Gastrocnemius medialis (tissue), 4 donors: ENCODE results near the gene CHD6.

Experiments used
- POLR2A ChIP-seq, 2 donors: fragments of 450-650 bp; IDR thresholded peaks; one replicate each; pipeline ENCODE4 v1.6.1; 2017; ENCODE audit warnings: antibody characterized with exemption in 2 of 2, mild to moderate bottlenecking in 2 of 2, moderate library complexity in 2 of 2
- TF ChIP-seq, protein P1 (sequence below), 5 experiments: fragments of 450-650 bp in 3 of 5; fragments of 200-600 bp in 2 of 5; sonication (generic) in 2 of 5; IDR thresholded peaks in 4 of 5; conservative IDR thresholded peaks in 1 of 5; 1 replicate in 4 of 5; 2 replicates in 1 of 5; pipeline ENCODE4 v1.5.1; 2016 to 2019; ENCODE audit warnings: antibody characterized with exemption in 5 of 5, mild to moderate bottlenecking in 3 of 5, moderate library complexity in 3 of 5

DNA sequence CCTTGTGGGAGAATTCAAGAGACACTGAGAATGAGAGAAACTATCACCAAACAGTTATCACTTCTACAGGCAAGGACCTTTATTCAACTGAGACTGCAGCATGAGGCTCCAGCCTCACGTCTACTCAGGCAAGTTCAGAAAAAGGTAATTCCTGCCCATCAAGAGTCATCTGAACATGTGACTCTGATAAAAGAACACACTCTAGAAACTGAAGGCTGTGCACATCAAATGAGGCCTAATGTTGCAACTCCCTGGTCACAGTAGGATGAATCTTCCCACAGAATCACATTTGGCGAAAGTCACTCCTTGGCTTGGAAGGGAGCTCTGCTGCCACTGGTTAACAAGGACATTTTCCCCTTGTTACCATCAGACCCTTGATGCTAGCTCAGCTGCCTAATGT lies 180.3 kb downstream of the CHD6 start:
- TF ChIP-seq, protein P1, sequence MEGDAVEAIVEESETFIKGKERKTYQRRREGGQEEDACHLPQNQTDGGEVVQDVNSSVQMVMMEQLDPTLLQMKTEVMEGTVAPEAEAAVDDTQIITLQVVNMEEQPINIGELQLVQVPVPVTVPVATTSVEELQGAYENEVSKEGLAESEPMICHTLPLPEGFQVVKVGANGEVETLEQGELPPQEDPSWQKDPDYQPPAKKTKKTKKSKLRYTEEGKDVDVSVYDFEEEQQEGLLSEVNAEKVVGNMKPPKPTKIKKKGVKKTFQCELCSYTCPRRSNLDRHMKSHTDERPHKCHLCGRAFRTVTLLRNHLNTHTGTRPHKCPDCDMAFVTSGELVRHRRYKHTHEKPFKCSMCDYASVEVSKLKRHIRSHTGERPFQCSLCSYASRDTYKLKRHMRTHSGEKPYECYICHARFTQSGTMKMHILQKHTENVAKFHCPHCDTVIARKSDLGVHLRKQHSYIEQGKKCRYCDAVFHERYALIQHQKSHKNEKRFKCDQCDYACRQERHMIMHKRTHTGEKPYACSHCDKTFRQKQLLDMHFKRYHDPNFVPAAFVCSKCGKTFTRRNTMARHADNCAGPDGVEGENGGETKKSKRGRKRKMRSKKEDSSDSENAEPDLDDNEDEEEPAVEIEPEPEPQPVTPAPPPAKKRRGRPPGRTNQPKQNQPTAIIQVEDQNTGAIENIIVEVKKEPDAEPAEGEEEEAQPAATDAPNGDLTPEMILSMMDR (IDR thresholded peaks at IDR 0.05 in 4 of 5, conservative IDR thresholded peaks at IDR 0.05 in 1 of 5): no peak
- no peak for TF ChIP-seq POLR2A (IDR thresholded peaks at IDR 0.05)
